NCI-H460 (cell line): ENCODE data around the gene CHMP4A. TPM values are rescaled to one million over a fixed set of nuclear protein-coding genes. Genes with fewer than 3 reads are reported as not detected.

Experiments
- DNase-seq: peaks from one replicate; pipeline ENCODE4 v3.0.0-alpha.2; 2016; ENCODE audit warnings: low read depth; ENCODE audit errors: extremely low read depth
- polyA plus RNA-seq: library from polyadenylated mRNA; depleted of rRNA; stranded (reverse); fragments of >200 nt; gene quantifications from 2 replicates; pipeline ENCODE4 v1.2.3, GENCODE V29; 2014; cell fraction: nucleus; rRNA removed
- total RNA-seq: library from RNA; depleted of rRNA; stranded (reverse); fragments of >200 nt; shearing (Covaris generic); gene quantifications from 2 replicates; pipeline ENCODE4 v1.2.3, GENCODE V29; 2014; rRNA removed

The CHMP4A gene, protein sequence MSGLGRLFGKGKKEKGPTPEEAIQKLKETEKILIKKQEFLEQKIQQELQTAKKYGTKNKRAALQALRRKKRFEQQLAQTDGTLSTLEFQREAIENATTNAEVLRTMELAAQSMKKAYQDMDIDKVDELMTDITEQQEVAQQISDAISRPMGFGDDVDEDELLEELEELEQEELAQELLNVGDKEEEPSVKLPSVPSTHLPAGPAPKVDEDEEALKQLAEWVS
- 51.2 and 82.4 TPM in 2 replicates for total RNA-seq
- polyA plus RNA-seq = 12.8 and 43.8 TPM in 2 replicates

DNA sequence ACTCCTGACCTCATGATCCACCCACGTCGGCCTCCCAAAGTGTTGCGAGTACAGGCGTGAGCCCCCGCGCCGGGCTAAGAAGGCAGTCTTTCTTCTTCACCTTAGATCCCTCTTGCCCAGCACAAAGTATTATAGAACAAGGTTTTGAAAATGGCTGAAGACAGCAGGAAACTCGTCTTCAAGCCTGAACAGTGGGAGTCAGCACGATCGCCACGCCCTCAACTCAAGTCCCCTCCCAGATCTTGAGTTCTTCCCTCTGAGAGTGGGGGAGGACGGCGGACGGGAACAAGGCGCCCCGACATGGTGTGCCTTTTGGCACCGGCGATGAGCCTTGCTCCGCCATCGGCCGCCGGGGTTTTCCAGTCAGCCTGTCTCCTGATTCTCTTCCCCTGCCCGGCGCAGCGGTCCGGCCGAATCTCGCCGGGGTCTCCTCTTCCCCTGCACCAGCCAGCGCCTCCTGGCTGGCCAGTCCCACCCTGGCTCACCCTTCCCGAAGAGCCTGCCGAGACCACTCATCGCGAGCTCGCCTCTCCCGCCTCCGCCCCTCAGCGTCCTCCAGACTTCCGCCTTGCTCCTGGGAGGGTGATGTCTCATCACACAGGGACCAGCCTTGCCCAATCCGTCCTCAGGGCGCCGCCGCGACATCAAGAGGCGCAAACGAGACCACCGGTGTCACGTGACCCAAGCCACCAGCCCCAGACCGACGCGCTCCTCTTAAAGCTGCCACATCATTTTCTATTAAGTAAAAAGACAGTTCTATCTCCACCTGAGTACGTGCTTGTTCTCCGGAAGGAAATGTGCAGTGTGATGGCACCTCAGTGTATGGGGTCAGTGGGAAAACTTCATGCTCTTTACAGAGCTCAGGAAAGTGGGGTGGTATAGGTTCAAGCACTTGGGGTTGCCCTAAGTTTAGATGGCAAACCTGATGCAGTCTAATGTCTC is at the start of gene CHMP4A:
Gene CHMP4A, minus strand, starts transcription at position 565 of the 942 bp plus-strand sequence. Its CDS starts 49 bp downstream, at position 516.
- peak; percentile 96 for DNase-seq

DNA sequence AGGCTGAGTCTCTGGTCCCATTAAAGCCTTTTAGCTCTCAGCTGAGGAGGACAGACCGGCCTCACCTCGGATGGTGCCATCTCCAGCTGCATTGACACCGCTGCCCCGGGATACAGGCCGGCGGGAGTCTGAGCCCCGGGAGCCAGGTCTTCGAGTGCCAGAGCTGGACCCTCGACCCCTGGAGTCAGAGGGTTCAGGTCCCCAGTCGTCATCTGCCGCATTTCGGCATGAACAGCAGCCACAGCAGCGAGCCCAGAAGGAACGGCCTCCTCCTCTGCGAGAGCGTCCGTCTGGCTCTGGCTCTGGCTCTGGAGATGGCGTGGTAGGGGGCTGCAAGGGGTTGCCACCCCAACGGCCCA is 48.7 kb upstream of the CHMP4A start:
- DNase-seq = no peak

DNA sequence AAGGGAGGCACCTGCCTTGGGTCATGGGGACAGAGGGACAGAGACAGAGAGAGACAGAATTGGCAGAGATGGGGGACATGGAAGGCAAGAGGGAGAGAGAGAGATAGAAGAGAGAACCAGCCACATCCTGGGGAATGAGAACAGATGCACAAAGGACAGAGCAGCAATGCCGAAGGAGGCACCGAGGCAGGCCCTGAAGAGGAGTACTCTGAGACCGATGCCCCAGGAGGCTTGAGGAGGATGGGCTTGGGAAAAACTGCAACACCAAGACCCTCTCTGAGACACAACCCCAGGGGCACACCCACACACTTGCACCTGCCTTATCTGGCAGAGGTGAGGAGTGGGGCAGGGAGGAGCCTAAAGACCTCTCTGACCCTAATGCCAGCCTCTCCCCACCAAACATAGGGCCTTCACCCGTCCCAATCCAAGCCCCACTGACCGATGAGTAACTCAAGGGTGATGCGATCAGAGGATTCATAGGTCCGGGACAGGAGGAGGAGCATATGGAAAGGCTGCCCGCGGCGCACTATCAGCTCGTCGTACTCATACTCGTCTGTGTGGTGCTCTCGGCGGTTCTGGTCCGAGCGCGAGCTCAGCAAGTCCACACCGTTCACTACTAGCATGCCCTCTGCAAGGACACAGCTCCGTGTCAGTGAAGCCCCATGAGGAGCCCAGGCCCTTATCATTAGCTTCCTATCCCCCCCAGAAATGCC is 48.1 kb upstream of the CHMP4A start:
- DNase-seq = no peak

DNA sequence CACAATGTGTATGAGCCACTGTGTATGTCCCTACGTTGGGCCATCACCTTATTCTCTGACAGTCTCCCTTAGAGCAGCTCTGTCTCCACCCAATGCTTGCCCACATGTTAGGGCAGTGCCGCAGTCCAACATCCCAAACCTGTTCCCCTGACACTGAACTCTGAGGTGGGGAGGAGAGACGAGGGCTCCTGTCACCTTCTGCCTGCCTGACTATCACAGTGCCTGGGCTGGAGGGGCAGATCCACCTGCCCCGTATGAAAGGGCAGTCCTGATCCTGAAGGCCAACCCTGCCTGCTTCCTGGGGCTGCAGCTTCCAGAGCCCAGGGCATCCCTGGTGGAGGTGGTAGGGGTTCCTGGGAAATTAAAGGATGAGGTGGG is 47.5 kb upstream of the CHMP4A start:
- DNase-seq = no peak

DNA sequence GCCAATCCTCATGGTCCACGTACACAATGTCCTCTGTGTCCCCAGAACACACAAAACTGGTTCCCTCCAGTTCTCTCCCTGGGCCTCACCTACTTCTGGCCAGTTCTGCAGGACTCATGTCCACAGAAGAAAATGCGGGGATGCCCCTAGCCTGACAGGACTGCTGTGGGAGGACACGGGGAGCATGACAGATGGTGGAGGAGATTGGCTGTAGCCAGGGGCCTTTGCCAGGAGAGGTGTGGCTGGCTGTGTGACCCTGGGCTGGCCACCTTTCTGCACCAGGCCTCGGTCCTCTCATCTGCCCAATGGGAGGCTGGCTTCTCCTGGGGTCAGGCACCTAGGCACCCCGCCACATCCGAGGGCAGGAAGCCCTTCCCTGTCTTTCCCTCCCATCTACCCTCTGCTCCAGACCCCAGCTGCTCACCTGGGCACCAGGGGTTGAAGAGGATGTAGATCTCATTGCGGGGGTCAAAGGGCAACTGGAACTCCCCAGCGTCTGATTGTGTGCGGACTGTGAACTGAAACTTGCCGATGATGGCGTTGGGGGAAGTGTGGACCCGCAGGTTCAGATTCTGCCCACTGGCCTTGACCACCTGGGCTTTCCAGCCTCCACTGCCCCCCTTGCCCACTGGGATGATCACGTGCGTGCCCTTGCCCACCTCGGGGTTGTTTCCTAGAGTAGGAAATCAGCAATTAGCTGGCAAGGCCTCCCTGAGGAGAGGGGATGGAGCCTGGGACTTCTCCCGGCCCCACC is 46.9 kb upstream of the CHMP4A start:
- no peak for DNase-seq

DNA sequence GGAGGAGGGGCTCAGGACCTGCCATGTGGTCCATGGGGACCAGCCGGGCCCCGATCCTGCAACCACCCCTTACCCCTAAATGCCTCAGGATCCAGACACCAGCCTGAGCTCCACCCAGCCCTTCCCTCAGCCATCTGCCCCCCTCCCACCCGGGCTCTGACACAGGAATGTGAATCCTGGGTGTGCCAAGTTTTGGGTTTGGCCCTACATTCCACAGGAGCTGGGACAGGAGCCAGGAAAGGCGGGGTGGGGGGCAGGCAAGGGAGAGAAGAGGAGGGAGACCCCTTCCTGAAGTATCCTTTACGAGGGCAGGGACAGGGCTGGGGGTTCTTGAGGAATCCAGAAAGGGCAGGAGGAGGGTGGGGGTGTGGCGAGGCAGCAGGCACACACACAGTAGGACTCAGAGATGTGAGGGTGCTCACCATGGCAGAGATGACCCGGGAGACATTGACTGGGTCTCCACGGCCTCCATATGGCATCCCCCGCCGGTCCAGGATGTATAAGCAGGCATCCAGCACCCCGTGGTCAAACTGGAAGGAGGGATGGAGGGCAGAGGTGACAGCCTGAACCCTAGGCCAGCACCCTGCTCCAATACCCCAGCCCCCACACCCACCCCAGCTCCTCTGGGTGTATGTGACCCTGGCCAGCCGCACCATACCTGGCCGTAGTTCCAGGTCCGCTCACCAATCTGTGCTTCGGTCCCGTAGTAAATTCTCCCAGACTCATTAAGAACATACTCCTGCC is 46.2 kb upstream of the CHMP4A start:
- DNase-seq = peak; percentile 56

DNA sequence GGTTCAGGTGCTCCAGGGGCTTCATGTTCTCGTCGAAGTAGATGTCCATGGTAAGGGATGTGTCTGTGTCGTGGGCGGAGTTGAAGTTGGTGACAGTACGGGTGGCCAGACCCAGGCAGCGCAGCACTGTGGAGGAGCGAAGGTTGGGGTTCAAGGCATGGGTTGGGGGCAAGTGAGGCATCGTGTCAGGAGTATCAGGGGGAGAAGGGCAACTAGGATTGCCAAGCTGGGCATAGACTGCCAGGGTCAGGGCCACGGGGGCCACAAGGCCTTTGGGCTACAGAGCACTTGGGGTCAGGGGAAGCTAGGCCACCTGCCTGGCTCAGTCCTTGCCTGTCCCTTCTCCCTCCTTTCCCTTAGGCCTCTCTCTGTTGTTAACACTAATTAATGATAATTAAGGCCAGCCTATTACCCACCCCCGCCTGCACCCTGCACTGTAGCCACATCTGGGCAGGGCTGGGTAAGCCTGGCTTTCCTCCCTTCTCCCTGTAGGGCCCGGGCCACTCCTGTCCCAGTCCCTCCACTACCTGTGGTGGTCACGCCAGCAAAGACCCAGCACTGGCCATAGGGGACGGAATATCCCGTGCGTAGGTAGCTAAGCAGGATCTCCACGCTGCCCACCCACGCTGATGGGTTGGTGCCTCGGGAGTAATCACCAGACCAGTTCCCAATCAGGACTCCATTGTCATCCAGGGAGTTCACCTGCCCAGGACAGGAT is 45.4 kb upstream of the CHMP4A start:
- no peak for DNase-seq

DNA sequence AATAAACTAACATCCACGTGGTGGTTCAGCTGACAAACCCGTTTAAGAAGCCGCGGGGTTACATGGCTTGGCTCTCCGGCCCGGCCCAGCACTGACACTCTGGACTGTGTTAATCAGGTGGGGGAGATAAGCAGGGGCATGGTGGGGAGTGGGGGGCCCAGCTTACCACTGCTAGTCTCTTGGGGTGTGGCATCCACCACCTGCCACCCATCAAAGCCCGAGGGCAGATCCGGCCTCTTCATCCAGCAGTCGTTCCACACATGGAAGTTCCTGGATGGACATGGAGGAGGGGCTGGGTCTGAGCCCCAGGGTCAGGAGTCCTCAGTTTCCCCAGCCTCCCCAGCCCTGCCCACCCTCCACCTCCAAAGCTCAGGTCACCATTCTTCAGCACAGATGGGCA is 44.8 kb upstream of the CHMP4A start:
- no peak for DNase-seq

DNA sequence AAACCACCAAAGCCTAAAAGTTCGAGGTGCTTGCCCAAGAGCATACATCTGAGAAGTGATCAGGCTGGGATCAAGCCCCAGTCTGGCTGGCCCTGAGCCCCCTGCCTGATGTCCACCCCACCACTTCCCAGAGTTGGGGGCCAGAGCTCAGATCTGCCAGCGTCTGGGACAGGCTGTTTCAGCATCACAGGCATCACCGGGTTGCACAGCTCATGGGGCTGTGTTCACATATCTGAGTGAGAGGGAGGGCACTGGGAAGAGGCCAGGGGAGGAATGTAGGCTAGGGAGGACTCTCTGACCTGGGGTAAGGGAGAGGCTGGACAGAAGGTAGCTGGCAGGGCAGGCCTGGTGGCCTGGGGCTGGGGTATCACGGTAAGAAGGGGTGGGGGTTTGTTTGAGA is 43.7 kb upstream of the CHMP4A start:
- no peak for DNase-seq

DNA sequence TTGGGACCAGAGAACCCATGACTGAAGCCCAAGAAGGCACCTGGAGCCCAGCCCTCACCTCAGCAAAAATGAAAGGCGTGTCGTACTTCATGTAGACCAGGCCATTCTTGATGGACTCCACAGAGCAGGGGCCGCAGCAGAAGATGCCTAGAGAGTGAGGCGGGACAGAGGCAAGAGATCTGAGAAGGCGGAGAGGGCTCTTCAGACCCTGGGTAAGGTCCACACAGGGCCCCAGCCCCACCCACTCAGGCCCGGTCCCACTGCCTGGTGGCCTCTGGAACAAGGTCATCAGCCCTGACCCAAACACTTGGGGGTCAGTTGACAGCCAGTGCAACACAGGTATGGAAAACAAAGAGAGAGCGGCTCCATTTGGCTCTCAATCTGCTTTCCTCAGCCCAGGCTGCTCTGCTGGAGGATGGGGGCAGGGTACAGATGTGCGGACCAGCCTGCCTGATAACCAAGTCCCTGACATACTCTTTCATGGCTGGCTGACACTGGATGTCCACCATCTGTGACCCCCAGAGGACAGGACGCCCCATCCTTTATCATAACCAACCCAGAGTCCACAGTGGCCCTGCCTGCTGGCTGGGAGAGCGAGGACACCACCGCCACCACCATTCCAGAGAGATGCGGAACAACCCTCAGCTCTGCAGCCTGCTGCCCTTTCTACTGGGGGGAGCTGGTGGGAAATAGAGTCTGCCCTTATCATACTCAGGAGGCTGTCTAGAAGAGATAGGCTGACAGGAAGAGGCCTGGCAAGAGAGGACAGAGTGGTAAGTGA is 42.8 kb upstream of the CHMP4A start:
- DNase-seq = no peak

DNA sequence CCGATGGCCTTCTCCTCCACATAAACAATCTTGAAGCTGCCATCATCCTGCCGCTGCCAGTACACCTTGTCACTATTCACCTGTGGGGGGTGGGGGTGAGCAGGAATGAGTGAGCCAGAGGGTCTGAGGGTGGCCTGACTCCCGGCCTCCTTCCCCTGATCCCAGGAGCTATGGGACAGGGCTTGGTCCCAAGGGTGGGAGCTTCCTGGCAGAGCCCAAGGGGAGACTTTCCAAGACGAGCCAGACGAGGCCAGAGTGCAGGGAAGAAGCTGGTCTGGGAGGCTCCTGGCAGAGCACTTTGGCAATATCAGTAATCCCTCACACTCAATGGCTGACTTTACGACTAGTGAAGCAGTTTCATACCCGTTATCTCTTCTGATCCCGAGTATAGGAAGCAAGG is 42.1 kb upstream of the CHMP4A start:
- no peak for DNase-seq

DNA sequence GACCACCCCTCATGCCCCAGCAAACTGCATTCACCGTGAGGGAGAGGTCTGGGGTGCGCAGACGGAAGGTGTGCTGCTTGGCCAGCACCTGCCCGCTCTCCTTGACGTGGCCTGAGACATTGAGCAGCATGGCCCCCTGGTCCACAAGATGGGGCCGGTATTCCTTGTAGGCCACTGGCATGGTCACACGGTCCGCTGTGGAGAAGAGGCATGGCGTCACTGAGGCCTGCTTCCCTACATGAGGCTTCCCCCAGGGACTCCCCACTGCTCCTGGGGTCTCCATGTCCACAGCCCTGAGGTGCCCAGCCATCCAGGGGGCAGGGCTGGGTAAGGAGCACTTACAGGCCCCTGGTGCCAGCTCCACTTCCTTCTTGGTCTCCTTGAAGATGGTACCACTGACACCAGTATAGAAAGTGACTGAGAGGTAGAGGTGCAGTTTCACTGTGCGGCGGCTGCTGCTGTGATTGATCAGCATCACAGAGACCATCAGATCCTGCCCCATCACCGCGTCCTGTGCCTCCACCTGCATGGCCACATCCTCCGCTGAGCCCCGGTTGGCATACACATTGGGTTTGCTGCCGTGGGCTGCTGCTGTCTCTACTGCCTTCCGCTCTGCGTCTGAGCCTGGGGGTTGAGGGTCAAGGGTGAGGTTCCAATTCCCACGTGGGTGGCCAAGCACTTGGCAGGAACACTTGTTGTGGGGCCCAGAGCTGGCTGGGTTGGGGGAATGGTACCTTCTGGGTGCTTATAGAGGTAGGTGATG is 41.5 kb upstream of the CHMP4A start:
- no peak for DNase-seq

DNA sequence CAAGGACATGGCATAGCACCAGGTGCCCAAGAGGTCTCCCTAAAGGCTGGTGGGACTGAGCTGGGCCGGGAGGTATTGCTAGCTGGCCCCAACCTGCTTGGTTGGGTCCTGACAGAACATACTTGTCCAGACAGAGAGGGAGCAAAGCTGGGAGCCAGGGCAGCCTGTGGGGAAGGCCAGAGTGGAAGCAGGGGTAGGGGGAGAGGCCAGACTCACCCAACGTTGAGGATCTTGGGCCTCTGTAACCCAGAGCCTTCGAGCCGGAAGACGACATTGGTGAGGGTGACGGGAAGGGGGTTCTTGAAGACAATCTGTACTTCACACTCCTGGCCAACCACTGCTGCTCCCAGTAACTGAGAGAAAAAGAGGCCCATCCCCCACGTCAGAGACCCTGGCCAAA is 40.6 kb upstream of the CHMP4A start:
- no peak for DNase-seq

DNA sequence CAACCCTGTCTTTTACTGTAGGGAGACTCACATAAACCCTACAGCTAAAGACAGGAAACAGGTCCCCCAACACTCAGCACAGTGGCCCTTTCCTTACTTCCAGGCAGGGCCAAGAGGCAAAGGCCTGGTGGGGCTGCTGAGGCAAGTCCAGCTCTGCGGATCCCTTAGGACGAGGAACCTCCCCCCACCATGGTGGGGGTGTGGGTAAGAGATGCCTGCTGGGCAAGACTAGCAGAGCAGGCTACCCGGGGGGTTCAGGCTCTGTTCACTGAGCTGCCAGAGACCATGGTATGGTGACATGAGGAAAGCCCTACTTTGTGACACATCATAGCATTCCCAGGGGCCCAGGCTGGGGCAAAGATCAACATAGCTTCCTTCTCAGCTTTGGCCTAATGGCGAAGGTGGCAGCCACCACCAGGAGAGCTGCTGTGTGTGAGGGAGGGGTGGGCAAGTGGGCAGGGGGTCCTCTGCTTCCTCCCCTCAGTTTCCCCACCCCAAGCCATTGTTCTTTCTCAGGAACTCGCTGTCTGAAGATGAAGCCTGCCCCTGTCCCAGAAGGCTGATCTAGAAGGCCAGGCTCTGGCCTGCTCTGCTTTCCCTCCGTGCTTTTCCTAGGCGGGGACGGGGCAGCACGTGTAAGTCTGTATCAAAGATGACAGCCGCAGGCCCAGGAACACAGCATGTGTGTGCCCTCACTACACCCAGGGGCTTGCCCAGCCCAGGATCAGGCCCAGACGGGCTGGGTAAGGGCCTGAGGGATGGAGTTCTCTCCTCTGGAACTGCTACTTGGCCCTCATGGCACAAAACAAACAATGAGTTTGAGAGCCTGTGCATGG is 39.2 kb upstream of the CHMP4A start:
- no peak for DNase-seq

DNA sequence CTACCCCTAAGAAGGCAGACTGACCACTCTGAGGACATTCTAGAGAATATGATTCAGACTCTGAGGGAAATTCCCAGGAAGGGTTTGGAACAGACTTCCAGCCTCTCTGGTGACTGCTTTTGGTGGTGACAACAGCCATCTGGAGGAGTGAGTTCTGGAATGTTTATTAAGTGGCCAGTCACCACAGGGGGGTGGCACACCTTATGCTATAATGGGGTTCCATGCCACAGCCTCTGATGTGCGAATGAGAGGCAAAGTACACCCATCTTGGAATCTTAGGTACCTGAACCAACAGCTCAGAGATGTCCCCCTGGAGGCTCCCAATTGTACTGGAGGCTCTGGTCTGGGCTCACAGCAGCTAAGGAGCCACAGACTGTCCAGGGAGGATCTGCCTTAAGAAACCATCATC is 38.6 kb upstream of the CHMP4A start:
- no peak for DNase-seq

DNA sequence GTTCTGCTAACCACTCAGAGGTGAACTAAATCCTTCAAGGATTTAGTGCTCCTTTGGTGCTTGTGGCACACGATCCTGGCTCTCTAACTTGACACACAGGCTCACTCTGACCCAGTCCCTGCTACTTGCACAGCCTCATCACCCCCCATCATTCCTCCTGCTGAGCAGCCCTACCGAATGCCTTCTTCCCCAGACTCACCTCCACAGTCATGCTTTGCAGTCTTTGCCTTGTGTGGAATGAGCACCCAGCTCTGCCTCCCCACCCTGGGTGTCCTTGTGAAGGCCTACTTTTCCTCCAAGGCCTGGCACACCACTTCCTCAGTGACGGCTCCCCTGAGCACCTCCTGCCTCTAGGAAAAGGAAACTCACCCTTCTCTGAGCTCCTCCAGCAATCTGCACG is 37.1 kb upstream of the CHMP4A start:
- no peak for DNase-seq
